ENCODE results near the gene IFNGR1. TPM values are rescaled to one million over a fixed set of nuclear protein-coding genes. Genes with fewer than 3 reads are reported as not detected.
"Not testable (repeated sequence)": the region's sequence is repeated elsewhere in the genome, so short reads cannot be mapped to it uniquely, and the experiment has no call there.

IFNGR1 gene
- 29.7 TPM for polyA plus RNA-seq (2013, experiment 1 of 2; ENCODE audit: insufficient read length)
- polyA plus RNA-seq (2013, experiment 2 of 2; ENCODE audit: insufficient read length) = 27.6 TPM

- peak; percentile 89 for DNase-seq
These were observed at the start of gene IFNGR1 for GRCh38 chr6:137218917-137219663. IFNGR1 (minus strand) TSS chr6:137219385; CDS start chr6:137219327, 58 bp downstream.

GRCh38 chr6:137268911-137269310 is 49.7 kb upstream of the IFNGR1 start:
- no peak for DNase-seq

- no peak for DNase-seq
These were observed 47.1 kb upstream of the IFNGR1 start for GRCh38 chr6:137266309-137266586.

- DNase-seq = no peak
These were observed 46.5 kb upstream of the IFNGR1 start for GRCh38 chr6:137265561-137266308.

GRCh38 chr6:137264311-137265075 is 45.3 kb upstream of the IFNGR1 start:
- DNase-seq = peak; percentile 35

GRCh38 chr6:137261761-137262160 is 42.6 kb upstream of the IFNGR1 start:
- DNase-seq = no peak

GRCh38 chr6:137261361-137261760 is 42.2 kb upstream of the IFNGR1 start:
- DNase-seq = no peak

GRCh38 chr6:137260217-137260616 is 41.0 kb upstream of the IFNGR1 start:
- no peak for DNase-seq

- DNase-seq = no peak
These were observed 40.2 kb upstream of the IFNGR1 start for GRCh38 chr6:137259349-137259748.

GRCh38 chr6:137258170-137258569 is 39.0 kb upstream of the IFNGR1 start:
- no peak for DNase-seq

GRCh38 chr6:137256350-137257103 is 37.3 kb upstream of the IFNGR1 start:
- no peak for DNase-seq

GRCh38 chr6:137254966-137255365 is 35.8 kb upstream of the IFNGR1 start:
- DNase-seq = no peak

- DNase-seq = not testable (repeated sequence)
These were observed 35.2 kb upstream of the IFNGR1 start for GRCh38 chr6:137254430-137254829.

GRCh38 chr6:137248702-137249101 is 29.5 kb upstream of the IFNGR1 start:
- no peak for DNase-seq

- no peak for DNase-seq
These were observed 28.5 kb upstream of the IFNGR1 start for GRCh38 chr6:137247724-137248123.

- DNase-seq = no peak
These were observed 27.6 kb upstream of the IFNGR1 start for GRCh38 chr6:137246791-137247202.

GRCh38 chr6:137246164-137246563 is 27.0 kb upstream of the IFNGR1 start:
- no peak for DNase-seq

GRCh38 chr6:137241481-137242038 is 22.4 kb upstream of the IFNGR1 start:
- peak; percentile 44 for DNase-seq

- DNase-seq = peak; percentile 71
These were observed 21.0 kb upstream of the IFNGR1 start for GRCh38 chr6:137240168-137240567.

- DNase-seq = peak; percentile 63
These were observed 18.4 kb upstream of the IFNGR1 start for GRCh38 chr6:137237413-137238170.
